WTC11 (cell line): Measurements from ENCODE around the gene SLC6A1. TPM values are rescaled to one million over a fixed set of nuclear protein-coding genes. Genes with fewer than 3 reads are reported as not detected.

Experiments
- ATAC-seq: fragments of 200-7000 bp; cut with Tn5 transposase; 2 replicates; pipeline ENCODE4 v1.10.0; 2021; ENCODE audit warnings: mild to moderate bottlenecking, moderate library complexity
- CTCF ChIA-PET: fragments of 300-600 bp; sonication (Branson Sonifier 250); formaldehyde crosslinking; loops from one replicate; lab custom pipeline; 2021; ENCODE audit warnings: antibody characterized with exemption; lab: Charles Lee
- POLR2A ChIA-PET: fragments of 350-600 bp; sonication (Branson Sonifier 250); formaldehyde crosslinking; loops from one replicate; lab custom pipeline; 2021; ENCODE audit warnings: antibody characterized with exemption; lab: Charles Lee
- DNase-seq: peaks from one replicate; pipeline ENCODE4 v3.0.0; 2021; ENCODE audit warnings: low spot score
- H3K27ac Mint-ChIP-seq: 2 replicates; pipeline ENCODE4 v1.8.0; 2021; ENCODE audit warnings: mixed read lengths
- H3K27me3 Mint-ChIP-seq: 2 replicates; pipeline ENCODE4 v1.8.0; 2021; ENCODE audit warnings: low read depth, mild to moderate bottlenecking, moderate library complexity, mixed read lengths
- H3K36me3 Mint-ChIP-seq: 2 replicates; pipeline ENCODE4 v1.8.0; 2021; ENCODE audit warnings: mixed read lengths
- H3K4me1 Mint-ChIP-seq: 2 replicates; pipeline ENCODE4 v1.8.0; 2022; ENCODE audit warnings: mixed read lengths
- H3K4me3 Mint-ChIP-seq: 2 replicates; pipeline ENCODE4 v1.8.0; 2021; ENCODE audit warnings: mild to moderate bottlenecking, moderate library complexity, mixed read lengths
- H3K9me3 Mint-ChIP-seq: 2 replicates; pipeline ENCODE4 v1.8.0; 2021; ENCODE audit warnings: mixed read lengths
- CBFB ChIP-seq: sonication (generic); formaldehyde crosslinking; IDR thresholded peaks from 2 replicates; pipeline ENCODE4 v1.8.1; 2022; ENCODE audit warnings: mild to moderate bottlenecking, low read depth, missing genetic modification reagents
- EMX1 ChIP-seq: fragments of 250-450 bp; sonication (Bioruptor Pico); IDR thresholded peaks from 2 replicates; pipeline ENCODE4 v1.8.0; 2021; ENCODE audit warnings: mild to moderate bottlenecking
- GTF2I ChIP-seq: fragments of 250-450 bp; sonication (Bioruptor Pico); conservative IDR thresholded peaks from 2 replicates; pipeline ENCODE4 v1.4.0; 2021; ENCODE audit warnings: mild to moderate bottlenecking
- KAT7 ChIP-seq: sonication (generic); formaldehyde crosslinking; IDR thresholded peaks from 2 replicates; pipeline ENCODE4 v1.8.1; 2023; ENCODE audit warnings: missing genetic modification reagents, mild to moderate bottlenecking, borderline replicate concordance
- NFATC4 ChIP-seq: fragments of 250-450 bp; sonication (Bioruptor Pico); IDR thresholded peaks from 2 replicates; pipeline ENCODE4 v1.9.0; 2021; ENCODE audit warnings: mild to moderate bottlenecking
- NFE2L1 ChIP-seq: sonication (generic); formaldehyde crosslinking; IDR thresholded peaks from 2 replicates; pipeline ENCODE4 v1.8.1; 2023; ENCODE audit warnings: missing genetic modification reagents
- PRRX2 ChIP-seq: fragments of 250-450 bp; sonication (Bioruptor Pico); IDR thresholded peaks from 2 replicates; pipeline ENCODE4 v1.8.0; 2021; ENCODE audit warnings: mild to moderate bottlenecking
- SP1 ChIP-seq: sonication (generic); formaldehyde crosslinking; conservative IDR thresholded peaks from 2 replicates; pipeline ENCODE4 v1.8.1; 2022; ENCODE audit warnings: missing genetic modification reagents
- TEAD4 ChIP-seq: sonication (generic); formaldehyde crosslinking; IDR thresholded peaks from 2 replicates; pipeline ENCODE4 v1.8.0; 2022; ENCODE audit warnings: mild to moderate bottlenecking, missing genetic modification reagents
- total RNA-seq: library from RNA; stranded (reverse); gene quantifications from 3 replicates; pipeline ENCODE4 v1.2.3, GENCODE V29; 2021
- TF ChIP-seq, protein P1 (sequence below): fragments of 250-450 bp; sonication (Bioruptor Pico); IDR thresholded peaks from 2 replicates; pipeline ENCODE4 v1.9.0; 2021; ENCODE audit warnings: mild to moderate bottlenecking, borderline replicate concordance
- TF ChIP-seq, protein P2 (sequence below): sonication (generic); formaldehyde crosslinking; conservative IDR thresholded peaks from 2 replicates; pipeline ENCODE4 v1.8.1; 2023; ENCODE audit warnings: mild to moderate bottlenecking, low read depth, missing genetic modification reagents, moderate library complexity
- TF ChIP-seq, protein P3 (sequence below): fragments of 250-450 bp; sonication (Bioruptor Pico); IDR thresholded peaks from 2 replicates; pipeline ENCODE4 v1.9.0; 2021; ENCODE audit warnings: mild to moderate bottlenecking
- TF ChIP-seq, protein P4 (sequence below): sonication (generic); formaldehyde crosslinking; IDR thresholded peaks from 2 replicates; pipeline ENCODE4 v1.8.1; 2022; ENCODE audit warnings: missing genetic modification reagents, borderline replicate concordance

Gene SLC6A1
- total RNA-seq, 1 experiment from 2014 or later = 0.72 TPM

DNA sequence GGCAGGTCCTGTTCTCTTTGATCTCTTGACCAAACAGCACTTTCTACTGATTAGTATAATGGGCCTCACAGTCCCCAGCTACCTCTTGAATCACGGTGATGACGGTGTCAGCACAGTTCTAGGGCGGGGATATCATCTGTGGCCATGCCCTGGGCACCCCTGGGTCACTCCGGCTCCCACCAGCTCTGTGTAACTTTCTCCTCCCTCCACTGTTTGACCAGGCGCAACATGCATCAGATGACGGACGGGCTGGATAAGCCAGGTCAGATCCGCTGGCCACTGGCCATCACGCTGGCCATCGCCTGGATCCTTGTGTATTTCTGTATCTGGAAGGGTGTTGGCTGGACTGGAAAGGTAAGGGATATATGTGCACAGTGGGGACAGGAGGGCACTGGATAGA lies 29.6 kb downstream of the SLC6A1 start:
- Mint-ChIP-seq H3K27me3 (peaks cover 17% of the 10 kb centered on the region), H3K4me1 (no peaks in the 10 kb centered on the region), H3K4me3 (no peak overlapping the region), H3K9me3 (peaks cover 25% of the 10 kb centered on the region), H3K27ac (no peak overlapping the region), H3K36me3 (peaks cover 17% of the 10 kb centered on the region)
- no peak for ATAC-seq
- TF ChIP-seq, protein P1, sequence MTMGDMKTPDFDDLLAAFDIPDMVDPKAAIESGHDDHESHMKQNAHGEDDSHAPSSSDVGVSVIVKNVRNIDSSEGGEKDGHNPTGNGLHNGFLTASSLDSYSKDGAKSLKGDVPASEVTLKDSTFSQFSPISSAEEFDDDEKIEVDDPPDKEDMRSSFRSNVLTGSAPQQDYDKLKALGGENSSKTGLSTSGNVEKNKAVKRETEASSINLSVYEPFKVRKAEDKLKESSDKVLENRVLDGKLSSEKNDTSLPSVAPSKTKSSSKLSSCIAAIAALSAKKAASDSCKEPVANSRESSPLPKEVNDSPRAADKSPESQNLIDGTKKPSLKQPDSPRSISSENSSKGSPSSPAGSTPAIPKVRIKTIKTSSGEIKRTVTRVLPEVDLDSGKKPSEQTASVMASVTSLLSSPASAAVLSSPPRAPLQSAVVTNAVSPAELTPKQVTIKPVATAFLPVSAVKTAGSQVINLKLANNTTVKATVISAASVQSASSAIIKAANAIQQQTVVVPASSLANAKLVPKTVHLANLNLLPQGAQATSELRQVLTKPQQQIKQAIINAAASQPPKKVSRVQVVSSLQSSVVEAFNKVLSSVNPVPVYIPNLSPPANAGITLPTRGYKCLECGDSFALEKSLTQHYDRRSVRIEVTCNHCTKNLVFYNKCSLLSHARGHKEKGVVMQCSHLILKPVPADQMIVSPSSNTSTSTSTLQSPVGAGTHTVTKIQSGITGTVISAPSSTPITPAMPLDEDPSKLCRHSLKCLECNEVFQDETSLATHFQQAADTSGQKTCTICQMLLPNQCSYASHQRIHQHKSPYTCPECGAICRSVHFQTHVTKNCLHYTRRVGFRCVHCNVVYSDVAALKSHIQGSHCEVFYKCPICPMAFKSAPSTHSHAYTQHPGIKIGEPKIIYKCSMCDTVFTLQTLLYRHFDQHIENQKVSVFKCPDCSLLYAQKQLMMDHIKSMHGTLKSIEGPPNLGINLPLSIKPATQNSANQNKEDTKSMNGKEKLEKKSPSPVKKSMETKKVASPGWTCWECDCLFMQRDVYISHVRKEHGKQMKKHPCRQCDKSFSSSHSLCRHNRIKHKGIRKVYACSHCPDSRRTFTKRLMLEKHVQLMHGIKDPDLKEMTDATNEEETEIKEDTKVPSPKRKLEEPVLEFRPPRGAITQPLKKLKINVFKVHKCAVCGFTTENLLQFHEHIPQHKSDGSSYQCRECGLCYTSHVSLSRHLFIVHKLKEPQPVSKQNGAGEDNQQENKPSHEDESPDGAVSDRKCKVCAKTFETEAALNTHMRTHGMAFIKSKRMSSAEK (CRISPR knock-in tag) = no peak
- no peak for TF ChIP-seq NFE2L1 (CRISPR knock-in tag)
- ChIA-PET POLR2A (no interaction called here), CTCF (interaction anchor here (0.6 to 3.8 kb wide), 8 partner anchors 21 to 80 kb away, joined by 3 to 22 read pairs (median 6); no protein-coding TSS in a partner anchor)
- no peak for DNase-seq

DNA sequence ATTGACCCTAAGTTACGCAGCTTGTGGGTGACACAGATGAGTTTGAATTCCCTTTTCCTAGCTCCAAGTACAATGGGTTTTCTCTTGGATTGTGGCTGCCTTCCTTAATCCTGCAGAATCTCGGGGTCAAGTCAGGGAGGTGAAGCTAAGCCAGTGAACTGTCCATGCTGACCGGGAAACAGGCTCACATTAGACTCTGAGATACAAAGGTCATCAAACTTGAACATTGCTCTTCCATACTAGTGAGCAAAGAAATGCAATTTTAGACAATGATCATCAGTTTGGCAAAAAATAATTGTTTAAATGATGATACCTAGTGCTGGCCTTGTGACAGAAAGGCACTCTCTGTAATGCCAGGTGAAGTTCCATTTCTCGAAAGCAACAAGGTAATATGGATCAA lies 31.6 kb downstream of the SLC6A1 start:
- no peaks in the 10 kb centered on the region for H3K4me1 Mint-ChIP-seq
- peaks cover 23% of the 10 kb centered on the region for H3K27me3 Mint-ChIP-seq
- no peak for ATAC-seq
- DNase-seq = no peak
- peaks cover 43% of the 10 kb centered on the region for H3K9me3 Mint-ChIP-seq
- peaks cover 34% of the 10 kb centered on the region for H3K36me3 Mint-ChIP-seq
- no peak for TF ChIP-seq KAT7 (CRISPR knock-in tag)
- TF ChIP-seq, protein P2, sequence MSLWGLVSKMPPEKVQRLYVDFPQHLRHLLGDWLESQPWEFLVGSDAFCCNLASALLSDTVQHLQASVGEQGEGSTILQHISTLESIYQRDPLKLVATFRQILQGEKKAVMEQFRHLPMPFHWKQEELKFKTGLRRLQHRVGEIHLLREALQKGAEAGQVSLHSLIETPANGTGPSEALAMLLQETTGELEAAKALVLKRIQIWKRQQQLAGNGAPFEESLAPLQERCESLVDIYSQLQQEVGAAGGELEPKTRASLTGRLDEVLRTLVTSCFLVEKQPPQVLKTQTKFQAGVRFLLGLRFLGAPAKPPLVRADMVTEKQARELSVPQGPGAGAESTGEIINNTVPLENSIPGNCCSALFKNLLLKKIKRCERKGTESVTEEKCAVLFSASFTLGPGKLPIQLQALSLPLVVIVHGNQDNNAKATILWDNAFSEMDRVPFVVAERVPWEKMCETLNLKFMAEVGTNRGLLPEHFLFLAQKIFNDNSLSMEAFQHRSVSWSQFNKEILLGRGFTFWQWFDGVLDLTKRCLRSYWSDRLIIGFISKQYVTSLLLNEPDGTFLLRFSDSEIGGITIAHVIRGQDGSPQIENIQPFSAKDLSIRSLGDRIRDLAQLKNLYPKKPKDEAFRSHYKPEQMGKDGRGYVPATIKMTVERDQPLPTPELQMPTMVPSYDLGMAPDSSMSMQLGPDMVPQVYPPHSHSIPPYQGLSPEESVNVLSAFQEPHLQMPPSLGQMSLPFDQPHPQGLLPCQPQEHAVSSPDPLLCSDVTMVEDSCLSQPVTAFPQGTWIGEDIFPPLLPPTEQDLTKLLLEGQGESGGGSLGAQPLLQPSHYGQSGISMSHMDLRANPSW (CRISPR knock-in tag) = no peak
- no peak for TF ChIP-seq SP1
- ChIA-PET CTCF (interaction anchor here (1.6 to 3.8 kb wide), 2 partner anchors 36 to 286 kb away, joined by 4 to 22 read pairs; no protein-coding TSS in a partner anchor), POLR2A (no interaction called here)
- H3K27ac Mint-ChIP-seq = no peak overlapping the region
- no peak overlapping the region for H3K4me3 Mint-ChIP-seq

DNA sequence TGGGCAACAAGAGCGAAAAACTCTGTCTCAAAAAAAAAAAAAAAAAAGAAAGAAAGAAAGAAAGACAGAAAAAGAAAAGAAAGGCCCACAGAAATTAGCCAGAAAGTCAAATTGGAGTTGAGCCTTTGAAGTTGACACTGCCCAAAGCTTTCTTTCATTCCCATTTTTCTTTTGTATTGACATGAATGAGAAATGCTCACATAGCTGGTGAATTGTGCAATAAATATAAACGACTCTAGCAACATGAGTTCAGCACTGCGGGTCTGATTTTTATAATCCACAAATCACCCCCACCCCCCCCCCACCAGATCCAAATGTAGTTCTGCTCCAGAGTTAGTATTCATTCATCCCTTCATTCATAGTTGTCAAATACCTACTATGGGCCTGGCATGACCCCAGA lies 37.4 kb downstream of the SLC6A1 start:
- TF ChIP-seq NFE2L1 (CRISPR knock-in tag) (no peak), EMX1 (CRISPR knock-in tag) (no peak), CBFB (CRISPR knock-in tag) (no peak), KAT7 (CRISPR knock-in tag) (no peak), PRRX2 (CRISPR knock-in tag) (no peak), GTF2I (CRISPR knock-in tag) (no peak), TEAD4 (CRISPR knock-in tag) (no peak), NFATC4 (no peak)
- TF ChIP-seq, protein P3, sequence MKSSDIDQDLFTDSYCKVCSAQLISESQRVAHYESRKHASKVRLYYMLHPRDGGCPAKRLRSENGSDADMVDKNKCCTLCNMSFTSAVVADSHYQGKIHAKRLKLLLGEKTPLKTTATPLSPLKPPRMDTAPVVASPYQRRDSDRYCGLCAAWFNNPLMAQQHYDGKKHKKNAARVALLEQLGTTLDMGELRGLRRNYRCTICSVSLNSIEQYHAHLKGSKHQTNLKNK = no peak
- TF ChIP-seq, protein P4, sequence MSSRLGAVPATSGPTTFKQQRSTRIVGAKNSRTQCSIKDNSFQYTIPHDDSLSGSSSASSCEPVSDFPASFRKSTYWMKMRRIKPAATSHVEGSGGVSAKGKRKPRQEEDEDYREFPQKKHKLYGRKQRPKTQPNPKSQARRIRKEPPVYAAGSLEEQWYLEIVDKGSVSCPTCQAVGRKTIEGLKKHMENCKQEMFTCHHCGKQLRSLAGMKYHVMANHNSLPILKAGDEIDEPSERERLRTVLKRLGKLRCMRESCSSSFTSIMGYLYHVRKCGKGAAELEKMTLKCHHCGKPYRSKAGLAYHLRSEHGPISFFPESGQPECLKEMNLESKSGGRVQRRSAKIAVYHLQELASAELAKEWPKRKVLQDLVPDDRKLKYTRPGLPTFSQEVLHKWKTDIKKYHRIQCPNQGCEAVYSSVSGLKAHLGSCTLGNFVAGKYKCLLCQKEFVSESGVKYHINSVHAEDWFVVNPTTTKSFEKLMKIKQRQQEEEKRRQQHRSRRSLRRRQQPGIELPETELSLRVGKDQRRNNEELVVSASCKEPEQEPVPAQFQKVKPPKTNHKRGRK = no peak
- DNase-seq (no peak), ATAC-seq (no peak)
- Mint-ChIP-seq H3K4me3 (no peak overlapping the region), H3K9me3 (peaks cover 39% of the 10 kb centered on the region), H3K36me3 (peaks cover 33% of the 10 kb centered on the region), H3K27me3 (peaks cover 22% of the 10 kb centered on the region), H3K4me1 (no peaks in the 10 kb centered on the region), H3K27ac (no peak overlapping the region)
- POLR2A ChIA-PET = no interaction called here
- CTCF ChIA-PET = interaction anchor here (1.4 kb wide), 1 partner anchor 30 kb away, joined by 4 read pairs; no protein-coding TSS in a partner anchor
